ENCODE data around the gene LSP1.
"Not testable (repeated sequence)": the region's sequence is repeated elsewhere in the genome, so short reads cannot be mapped to it uniquely, and the experiment has no call there.

The LSP1 gene

DNA sequence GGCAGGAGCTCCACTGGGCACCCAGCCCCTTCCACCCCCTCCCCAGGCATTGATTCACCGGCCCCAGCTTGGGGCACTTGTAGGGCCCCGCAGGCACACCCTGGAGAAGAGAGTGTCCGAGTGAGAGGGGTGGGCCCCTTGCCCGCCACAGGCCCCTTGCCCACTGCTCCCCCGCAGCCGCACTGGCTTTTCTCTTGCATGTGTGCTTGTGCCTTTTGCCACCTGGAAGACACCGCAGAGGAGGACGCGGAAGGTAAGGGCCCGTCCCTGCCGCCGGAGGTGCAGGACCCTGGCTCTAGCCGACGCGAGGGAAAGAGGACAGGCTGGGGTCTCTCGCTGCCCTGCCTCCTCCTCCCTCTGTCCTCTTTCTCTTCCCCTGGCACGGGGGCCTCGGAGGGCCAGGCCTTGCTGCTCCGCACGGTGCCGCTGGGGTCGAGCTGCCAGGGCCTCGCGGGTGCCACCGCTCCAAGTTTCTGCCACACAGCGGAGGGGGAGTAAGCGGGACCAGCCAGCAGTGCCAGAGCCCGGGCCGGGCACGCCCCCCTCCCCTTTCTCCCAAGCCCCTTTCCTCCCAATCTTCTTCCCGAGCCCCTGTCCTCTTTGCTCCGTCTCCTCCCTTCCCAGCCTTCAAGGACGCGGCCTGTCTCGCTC is 76.1 kb downstream of the LSP1 start:
- no peak for DNase-seq (ENCODE audit: low read depth in 2 of 2)

DNA sequence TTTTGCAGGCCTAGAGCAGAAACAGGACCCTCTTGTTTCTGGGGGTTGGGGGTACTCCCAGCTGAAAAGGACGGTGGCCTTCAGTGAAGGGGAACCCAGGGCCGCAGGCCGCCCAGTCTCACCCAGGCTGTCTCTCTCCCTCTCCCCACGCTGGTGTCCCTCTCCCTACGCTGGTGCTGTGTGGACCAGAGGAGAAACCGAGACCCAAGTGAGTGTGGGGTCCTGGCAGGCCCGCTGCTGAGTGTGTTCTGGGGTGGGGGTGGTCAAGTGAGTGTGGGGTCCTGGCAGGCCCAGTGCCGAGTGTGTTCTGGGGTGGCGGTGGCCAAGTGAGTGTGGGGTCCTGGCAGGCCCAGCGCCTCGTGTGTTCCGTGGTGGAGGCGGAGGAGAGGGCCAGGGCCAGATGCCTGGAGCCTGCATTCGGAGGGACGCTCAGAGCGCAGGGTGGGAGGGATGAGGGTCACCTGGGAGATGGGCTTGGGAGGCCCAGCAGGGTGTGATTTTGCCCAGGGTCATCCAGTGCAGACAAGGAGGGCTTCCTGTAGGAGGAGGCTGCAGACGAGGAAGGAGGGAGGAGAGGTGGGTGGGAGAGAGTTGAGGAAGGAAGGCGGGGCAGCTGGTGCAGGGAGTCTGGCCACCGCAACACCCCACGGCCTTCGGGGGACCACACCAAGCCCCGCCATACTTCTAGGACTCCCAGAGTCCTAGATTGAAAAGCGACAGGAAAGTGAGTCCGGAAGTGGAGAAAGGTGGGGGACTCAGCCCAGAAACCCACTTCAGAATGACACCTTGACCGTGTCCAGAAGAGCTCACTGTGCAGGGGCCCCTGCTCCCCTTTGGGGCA is 77.0 kb downstream of the LSP1 start:
- no peak for DNase-seq (ENCODE audit: low read depth in 2 of 2)

DNA sequence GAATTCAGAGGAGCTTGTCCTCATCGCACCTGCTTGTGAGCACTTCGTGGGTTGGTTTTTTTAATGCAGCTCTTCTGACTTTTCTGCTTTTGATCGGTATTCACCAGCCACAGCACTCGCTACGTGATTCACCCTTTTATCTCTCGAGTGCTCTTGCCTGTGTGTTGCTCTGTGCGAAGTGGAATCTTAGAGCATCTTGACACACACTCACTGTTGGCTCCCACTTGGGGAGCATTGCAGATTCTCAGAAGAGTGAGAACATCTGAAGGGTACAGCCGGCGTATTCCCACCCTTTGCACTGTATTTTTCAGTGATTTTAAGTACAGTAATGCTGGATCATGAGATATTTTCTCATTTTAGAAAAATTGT is 77.6 kb downstream of the LSP1 start:
- no peak for DNase-seq (ENCODE audit: low read depth in 2 of 2)

DNA sequence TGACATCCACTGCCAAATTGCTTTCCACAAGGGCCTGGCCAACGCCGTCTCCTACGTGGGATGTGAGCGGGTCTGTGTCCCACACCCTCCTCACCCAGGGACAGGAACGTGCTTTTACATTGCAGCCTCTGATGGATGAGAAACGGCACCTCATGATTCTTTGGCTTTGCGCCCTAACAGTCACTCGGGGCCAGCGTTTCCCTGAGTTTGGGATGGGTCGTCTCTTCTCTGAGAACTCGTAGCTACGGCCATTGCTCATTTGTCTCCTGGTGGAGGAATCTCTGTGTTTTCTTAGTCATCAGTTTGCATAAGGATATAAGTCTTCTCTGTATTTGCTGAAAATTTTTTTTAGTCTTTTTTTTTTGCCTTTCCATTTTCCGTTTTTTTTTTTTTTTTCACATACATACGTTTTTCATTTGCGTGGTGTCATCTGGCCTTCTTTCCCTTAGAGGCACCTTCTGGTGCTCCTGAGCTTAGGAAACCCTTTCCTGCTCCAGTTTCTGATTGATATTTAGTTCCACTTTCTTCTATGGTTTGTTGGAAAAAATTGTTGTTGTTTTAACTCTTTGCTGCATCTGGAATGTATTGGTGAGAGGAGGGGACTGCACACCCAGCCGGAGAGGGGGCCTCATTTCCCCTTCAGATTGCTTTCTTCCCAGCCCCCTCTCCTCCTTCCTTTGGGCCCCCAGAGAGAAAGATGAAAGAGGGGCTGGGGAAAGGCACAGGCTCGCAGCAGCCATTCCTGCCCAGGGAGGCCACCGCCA is 78.6 kb downstream of the LSP1 start:
- DNase-seq (ENCODE audit: low read depth in 2 of 2) = no peak

DNA sequence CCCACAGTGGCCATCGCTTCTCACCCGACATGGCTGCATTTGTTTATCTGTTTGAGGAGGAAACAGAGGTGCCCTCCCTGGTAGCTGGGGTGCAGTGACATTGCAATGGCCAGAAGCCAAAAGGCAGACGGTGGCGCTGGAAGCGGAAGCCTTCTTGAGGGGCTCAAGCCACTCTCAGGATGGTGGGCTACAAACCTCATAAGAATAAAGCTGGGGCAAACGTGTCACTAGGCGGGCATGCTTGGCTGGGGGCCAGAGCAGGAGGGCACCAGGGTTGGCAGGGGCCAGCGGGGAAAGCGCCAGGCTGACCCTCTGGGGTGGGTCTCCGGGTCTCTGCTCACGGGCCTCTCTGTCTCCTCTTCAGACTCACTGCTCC is 79.2 kb downstream of the LSP1 start:
- DNase-seq (ENCODE audit: low read depth in 2 of 2) = no peak

DNA sequence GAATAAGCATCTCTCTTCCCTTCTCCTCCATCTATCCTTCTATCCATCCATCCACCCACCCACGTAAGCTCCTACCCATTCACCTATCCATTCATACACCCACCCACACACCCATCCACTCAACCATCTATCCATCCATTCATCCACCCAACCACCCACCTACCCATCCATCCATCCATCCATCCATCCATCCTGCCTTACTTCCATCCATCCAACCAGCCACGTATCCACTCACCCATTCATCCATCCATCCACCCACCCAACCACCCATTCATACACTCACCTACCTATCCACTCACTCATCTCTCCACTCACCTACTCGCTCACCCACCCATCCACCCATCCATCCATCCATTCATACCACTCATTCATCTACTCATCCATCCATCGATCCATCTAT is 79.8 kb downstream of the LSP1 start:
- no peak for DNase-seq (ENCODE audit: low read depth in 2 of 2)

DNA sequence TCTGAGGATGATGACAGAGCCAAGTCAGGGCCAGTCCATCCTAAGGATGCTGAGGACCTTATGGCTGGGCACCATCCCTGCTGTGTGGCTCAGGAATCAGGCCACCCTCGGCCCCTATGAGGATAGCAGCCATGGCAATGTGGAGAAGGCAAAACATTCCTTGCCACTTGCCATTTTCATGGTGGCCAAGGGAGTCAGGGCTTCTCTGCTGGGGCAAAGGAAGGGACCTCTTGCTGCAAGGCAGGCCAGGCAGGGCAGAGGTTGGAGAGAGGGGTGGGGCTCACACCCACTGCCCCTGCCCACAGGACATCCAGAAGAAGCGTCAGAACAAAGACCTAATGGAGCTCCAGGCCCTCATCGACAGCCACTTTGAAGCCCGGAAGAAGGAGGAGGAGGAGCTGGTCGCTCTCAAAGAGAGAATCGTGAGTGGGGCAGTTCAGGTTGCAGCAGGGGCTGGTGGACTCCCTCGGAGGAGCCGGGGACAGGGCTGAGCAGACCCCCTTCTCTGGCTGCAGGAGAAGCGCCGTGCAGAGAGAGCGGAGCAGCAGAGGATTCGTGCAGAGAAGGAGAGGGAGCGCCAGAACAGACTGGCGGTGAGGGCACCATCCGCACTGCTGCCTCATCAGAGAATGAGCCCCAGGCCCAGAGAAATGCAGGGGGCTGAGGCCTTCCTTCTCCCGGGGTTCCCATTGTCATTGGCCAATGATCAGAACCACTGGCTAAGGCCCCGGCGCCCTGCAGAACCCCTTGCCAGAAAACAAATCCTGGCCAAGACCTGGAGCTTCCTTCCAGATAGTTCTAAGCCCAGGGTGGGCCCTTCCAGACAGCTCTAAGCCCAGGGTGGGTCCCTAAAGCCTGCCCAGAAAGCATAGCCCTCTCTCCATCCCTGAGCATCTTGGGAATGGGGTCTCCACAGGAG is 80.8 kb downstream of the LSP1 start:
- DNase-seq (ENCODE audit: low read depth in 2 of 2) = no peak

DNA sequence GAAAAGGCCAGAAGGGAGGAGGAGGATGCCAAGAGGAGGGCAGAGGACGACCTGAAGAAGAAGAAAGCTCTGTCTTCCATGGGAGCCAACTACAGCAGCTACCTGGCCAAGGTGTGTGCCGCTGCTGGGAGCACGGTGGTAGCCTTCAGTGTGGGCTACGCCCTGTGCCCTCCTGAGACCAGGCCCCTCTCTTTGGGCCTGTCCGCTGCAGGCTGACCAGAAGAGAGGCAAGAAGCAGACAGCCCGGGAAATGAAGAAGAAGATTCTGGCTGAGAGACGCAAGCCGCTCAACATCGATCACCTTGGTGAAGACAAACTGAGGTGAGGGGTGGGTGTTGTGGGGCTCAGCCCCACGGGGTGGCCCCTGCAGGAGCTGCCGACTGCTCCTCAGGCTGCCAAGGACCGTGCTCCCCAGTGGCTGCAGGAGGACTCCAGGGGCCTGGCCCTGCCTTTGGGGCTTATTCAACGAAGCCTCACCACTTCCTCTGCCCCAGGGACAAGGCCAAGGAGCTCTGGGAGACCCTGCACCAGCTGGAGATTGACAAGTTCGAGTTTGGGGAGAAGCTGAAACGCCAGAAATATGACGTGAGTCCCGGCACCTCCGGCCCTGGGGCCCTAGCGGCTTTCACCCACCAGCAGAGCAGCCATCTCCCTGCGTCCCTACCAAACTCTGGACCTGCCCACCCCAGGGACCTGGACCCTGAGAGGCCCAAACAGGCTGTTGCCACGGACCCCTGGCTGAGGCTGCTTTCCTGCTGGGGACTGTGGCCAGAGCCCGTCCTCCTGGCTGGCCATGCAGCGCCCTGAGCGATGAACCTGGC is 81.7 kb downstream of the LSP1 start:
- DNase-seq (ENCODE audit: low read depth in 2 of 2) = no peak

DNA sequence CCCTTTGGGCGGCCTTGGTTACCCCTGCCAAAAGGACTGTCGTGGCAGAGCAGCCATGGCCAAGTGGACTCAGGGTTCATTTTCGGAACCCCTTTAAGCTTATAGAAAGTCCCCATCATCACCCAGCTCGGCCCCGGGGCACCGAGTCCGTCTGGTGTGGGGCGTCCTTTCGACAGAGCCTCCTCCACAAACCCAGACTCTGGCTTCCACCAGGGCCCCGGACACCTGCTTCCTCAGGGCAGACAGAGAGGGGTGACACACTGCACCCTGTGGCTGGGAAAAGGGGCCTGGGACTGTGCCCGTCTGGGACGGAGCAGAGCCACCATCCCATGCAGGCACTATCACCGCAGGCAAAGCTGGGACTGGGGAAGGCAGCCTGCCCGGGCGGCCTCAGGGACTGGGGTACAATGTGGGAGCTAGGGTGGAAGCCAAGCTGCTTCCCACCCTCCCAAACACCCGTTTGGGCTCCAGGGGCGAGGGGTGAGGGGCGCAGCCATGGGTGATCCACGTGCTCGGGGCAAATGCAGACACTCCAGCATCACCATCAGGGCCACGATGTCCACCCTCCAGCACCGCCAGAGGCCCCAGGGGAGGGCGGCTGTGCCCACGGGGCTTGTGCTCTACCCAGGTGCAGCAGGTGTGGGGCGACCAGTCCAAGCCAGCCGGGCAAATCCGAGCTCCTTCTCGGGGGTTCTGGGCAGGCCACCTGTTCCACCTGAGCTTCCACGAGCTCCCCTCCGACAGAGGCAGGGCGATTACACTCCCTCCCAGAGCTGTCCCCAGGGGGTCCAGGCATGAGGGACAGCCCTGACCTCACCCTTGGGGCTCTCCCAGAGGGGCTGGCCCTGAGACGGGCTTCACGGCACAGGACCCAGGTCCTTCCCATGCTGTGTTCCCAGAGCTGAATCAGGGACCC is 82.5 kb downstream of the LSP1 start:
- no peak for DNase-seq (ENCODE audit: low read depth in 2 of 2)

DNA sequence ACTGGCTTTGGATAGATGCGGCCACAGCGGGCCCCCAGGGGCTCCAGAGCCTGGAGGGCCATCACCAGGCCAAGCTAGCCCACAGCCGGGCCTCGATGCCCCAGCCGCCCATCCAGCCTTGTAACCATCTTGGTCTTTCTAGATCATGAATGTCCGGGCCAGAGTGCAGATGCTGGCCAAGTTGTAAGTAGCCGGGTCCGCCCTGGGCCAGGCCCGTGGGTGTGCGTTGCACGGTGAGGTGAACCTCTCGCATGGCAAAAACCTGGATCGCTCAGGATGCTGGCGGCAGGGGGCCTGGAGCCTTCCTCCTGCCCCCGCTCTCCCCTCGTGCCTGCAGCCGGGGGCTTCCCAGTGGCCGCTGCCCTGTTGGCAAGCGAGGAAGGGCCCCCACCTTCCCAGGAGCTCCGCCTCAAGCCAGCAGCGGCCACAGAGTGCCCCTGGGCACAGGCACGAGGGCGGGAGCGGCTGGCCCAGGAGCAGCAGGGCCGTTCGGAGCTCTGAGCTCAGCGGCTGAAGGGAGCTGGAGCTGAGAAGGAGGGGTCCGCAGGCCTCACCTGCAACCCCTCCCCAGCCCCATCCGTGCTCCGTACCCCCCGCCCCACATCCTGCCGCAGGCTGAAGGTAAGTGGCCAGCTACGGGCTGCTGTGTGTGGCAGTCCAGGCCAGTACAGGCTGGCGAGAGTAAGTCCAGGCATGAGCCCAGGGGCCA is 83.3 kb downstream of the LSP1 start:
- DNase-seq (ENCODE audit: low read depth in 2 of 2) = no peak

DNA sequence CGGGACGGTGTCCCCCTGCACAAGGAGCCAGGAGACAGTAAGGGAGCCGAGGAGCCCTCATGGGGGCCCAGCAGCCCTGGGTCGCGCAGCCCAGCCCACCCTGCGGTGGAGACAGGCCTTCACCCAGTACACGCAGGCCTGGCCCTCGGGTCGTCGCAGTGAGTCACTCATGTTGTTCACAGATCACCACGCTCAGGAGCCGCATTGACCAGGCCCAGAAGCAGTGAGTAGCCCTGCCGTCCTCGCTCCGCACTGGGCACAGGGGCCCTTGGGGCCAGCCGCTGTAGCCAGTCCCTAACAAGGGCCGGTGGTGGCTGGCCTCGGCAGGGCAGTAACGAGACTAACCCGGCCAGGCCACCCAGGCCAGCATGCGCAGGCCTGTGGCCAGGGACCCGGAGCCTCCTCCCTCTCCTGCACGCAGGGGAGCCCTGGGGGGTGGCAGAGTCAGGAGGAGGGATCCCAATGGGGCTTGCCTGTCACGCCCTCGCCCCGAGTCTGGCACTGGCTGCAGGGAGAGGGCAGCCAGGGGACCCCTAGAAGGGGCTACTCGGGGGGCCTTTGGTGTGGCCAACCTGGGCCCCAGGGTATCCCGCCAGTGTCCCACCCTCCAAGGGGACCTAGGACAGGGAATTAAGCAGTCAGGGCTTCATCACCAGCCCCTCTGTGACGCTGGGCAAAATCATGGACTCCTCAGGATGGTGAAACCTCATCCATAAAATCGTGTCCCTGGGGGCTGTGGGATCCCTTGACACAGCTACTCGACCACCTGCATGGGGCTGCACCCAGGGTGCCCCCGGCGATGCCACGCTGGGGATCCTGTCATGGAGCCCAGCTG is 84.1 kb downstream of the LSP1 start:
- DNase-seq (ENCODE audit: low read depth in 2 of 2) = no peak

DNA sequence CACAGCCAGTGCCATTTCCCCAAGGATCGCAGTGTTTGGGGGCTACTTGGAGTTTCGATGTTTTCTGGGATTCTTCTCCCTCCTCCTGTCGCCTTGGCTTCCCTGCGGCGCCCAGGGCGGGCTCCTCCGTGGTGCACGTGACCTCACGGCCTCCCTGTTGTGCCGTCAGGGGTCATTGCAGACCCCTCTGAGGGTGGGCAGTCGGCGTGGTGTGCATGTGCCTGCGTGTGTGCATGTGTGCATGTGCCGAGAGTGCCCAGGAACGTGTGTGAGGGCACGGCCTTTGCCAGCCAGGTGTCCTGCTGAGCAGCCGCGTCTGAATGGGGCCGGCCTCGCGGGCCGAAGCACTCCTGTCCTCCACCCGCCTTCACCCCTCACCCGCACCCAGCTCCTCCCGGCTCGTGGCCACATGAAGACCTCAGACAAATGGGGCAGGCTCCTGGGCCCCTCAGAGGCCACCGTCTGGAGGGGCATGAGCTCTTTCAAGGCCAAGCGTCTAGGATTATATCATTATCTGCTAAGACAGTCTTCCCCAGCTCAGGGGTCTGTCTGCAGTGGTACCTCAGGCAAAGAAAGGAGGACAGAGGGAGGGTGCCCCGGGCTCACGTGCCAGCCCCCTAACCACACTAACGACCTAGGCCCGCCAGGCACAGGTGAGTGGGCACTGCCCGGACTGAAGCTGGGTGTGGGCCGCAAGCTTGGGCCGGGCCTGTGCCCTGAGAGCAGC is 84.9 kb downstream of the LSP1 start:
- DNase-seq (ENCODE audit: low read depth in 2 of 2) = no peak

DNA sequence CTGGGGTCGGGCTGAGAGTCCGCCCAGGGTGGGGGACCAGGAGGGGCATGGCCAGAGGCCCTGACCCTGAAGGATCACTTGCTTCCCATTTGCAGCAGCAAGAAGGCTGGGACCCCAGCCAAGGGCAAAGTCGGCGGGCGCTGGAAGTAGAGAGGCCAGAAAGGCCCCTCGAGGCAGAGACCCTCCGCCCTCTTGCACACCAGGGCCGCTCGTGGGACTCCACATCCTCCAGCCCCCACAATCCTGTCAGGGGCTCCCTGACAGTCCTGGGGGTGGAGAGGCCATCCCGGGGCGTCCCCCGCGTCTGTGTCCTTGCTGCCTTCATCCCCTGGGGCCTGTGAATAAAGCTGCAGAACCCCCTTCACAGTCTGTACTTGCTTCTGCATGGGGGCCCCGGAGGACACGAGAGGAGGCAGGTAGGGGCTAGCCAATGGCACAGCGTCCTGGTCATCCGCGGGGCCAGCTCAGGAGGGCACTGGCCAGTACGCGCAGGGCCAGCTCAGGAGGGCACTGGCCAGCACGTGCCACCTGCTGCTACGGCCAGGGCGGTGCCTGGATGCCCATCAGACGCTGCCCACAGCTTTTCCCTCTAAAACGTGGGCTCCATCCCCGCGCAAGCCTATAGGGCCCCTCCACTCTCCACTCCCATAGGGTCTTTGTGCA is 85.6 kb downstream of the LSP1 start:
- no peak for DNase-seq (ENCODE audit: low read depth in 2 of 2)

DNA sequence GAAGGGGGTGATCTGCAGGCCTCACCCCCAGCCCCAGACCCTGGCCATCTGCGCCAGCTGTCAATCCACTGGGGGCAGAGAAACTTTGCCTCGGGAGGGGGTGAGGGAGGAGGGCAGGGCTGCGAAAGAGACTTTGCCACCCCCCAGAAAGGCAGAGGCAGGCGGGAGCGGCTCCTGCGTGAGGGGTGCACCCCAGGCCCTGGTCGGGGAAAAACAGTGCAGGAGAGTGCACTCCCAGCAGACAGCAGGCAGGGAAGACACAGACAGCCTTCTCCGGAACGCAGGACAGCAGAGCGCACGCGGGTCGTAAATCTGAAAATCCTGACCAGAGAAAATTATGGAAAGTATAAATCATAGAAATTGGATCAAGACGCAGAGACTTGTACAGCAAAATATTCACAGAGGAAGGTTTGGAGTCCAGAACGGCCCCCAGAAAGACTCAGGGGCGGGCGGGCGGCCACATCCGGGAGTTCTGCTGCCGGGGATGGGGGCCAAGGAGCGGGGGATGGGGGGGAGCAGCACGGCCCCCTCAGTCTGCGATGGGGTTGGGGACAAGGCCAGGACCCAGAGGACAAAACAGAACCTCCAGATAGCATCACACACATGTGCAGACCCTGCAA is 86.2 kb downstream of the LSP1 start:
- DNase-seq (ENCODE audit: low read depth in 2 of 2) = no peak

DNA sequence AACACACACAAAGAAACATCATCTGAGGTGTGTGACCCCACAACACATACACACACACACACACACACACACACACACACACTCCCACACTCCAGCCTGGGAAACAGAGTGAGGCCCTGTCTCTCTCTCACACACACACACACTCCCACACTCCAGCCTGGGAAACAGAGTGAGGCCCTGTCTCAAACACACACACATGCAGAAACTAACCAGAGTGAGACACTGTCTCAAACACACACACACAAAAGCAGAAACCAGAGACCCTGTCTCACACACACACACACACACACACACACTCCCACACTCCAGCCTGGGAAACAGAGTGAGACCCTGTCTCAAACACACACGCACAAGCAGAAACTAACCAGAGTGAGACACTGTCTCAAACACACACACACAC is 86.9 kb downstream of the LSP1 start:
- not testable (repeated sequence) for DNase-seq (ENCODE audit: low read depth in 2 of 2)

All from stimulated activated CD4-positive, alpha-beta T cell treated with anti-CD3 and anti-CD28 coated beads, Interleukin-4, amount 100 ng/mL, for 48 hours (primary cell).